ENCODE results near the gene ILRUN. TPM values are rescaled to one million over a fixed set of nuclear protein-coding genes. Genes with fewer than 3 reads are reported as not detected.

Gene ILRUN
- total RNA-seq (2021; ENCODE audit: unreplicated experiment) (62.8 TPM), Bru-seq, nascent RNA (percentile 77 among the genes with signal in this experiment), BruChase-seq, experiment 1, labeled RNA remaining after a 2-hour chase (percentile 77 among the genes with signal in this experiment), BruChase-seq, experiment 2, labeled RNA remaining after a 6-hour chase (percentile 84 among the genes with signal in this experiment)
- 40.5 TPM for polyA plus RNA-seq (2012; ENCODE audit: insufficient read length)
- long read RNA-seq, full-length matches to known transcripts: 19 of 68 reads
- long read RNA-seq, partial matches to known transcripts: 9 of 68 reads
- long read RNA-seq, other reads (novel, unspliced or antisense): 40 of 68 reads

DNA sequence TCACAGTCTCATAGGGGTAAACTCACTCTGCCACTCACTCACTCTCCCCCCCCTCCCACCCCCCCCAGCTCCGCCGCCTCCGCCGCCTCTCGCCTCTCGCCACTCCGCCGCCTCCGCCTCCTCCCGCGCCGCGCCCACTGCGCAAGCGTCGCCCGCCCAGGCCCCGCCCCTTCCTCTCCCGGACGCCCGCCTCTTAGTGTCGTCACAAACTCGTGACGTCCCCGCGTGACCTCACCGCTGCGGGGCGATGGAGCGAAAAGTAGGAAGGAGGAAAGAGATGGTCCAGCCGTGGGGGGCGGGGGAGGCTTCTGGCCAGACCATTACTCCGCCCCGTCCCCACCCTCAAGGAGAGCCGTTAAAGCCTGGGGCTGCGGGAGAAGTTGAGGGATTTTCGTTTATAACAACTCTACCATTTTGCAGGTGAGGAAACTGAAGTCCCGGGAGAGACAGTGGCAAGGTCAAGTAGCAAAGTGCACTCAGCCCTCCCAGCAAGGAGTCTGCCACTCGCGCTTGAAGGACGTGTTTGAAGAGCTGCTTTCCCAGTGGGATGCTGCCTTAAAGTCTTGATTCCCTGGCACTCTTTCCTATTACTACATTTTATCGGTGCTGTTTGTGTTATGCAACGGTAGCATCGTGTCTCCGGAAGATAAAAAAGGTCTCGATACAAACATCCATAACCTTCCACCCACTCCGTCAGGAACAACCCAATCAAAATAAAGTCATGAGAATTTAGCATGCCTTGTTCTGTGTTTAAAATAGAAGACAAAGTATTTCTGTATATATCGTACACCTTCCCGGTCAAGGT lies at the start of gene ILRUN:
Gene ILRUN (minus strand): TSS at position 29 of the 805 bp plus-strand sequence. CDS start 164 bp downstream, outside the sequence.
- TF ChIP-seq POLR2AphosphoS5 (IDR thresholded peaks at IDR 0.05; ENCODE audit: low read depth, low read length): peak; percentile 67; the same call in 1 of the 2 replicates
- TF ChIP-seq, protein P1, sequence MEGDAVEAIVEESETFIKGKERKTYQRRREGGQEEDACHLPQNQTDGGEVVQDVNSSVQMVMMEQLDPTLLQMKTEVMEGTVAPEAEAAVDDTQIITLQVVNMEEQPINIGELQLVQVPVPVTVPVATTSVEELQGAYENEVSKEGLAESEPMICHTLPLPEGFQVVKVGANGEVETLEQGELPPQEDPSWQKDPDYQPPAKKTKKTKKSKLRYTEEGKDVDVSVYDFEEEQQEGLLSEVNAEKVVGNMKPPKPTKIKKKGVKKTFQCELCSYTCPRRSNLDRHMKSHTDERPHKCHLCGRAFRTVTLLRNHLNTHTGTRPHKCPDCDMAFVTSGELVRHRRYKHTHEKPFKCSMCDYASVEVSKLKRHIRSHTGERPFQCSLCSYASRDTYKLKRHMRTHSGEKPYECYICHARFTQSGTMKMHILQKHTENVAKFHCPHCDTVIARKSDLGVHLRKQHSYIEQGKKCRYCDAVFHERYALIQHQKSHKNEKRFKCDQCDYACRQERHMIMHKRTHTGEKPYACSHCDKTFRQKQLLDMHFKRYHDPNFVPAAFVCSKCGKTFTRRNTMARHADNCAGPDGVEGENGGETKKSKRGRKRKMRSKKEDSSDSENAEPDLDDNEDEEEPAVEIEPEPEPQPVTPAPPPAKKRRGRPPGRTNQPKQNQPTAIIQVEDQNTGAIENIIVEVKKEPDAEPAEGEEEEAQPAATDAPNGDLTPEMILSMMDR (IDR thresholded peaks at IDR 0.05): no peak
- 0 out of 2 replicates have a peak, but pooled peaks have one; percentile 1 for TF ChIP-seq SIN3A (IDR thresholded peaks at IDR 0.05; ENCODE audit: borderline replicate concordance, insufficient read depth, low read depth, low read length)
- TF ChIP-seq TCF7L2 (IDR thresholded peaks at IDR 0.05; ENCODE audit: low read depth, low read length): no peak
- TF ChIP-seq, protein P2, sequence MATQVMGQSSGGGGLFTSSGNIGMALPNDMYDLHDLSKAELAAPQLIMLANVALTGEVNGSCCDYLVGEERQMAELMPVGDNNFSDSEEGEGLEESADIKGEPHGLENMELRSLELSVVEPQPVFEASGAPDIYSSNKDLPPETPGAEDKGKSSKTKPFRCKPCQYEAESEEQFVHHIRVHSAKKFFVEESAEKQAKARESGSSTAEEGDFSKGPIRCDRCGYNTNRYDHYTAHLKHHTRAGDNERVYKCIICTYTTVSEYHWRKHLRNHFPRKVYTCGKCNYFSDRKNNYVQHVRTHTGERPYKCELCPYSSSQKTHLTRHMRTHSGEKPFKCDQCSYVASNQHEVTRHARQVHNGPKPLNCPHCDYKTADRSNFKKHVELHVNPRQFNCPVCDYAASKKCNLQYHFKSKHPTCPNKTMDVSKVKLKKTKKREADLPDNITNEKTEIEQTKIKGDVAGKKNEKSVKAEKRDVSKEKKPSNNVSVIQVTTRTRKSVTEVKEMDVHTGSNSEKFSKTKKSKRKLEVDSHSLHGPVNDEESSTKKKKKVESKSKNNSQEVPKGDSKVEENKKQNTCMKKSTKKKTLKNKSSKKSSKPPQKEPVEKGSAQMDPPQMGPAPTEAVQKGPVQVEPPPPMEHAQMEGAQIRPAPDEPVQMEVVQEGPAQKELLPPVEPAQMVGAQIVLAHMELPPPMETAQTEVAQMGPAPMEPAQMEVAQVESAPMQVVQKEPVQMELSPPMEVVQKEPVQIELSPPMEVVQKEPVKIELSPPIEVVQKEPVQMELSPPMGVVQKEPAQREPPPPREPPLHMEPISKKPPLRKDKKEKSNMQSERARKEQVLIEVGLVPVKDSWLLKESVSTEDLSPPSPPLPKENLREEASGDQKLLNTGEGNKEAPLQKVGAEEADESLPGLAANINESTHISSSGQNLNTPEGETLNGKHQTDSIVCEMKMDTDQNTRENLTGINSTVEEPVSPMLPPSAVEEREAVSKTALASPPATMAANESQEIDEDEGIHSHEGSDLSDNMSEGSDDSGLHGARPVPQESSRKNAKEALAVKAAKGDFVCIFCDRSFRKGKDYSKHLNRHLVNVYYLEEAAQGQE (IDR thresholded peaks at IDR 0.05; ENCODE audit: insufficient read depth in 1 of 2, low read depth in 2 of 2, low read length in 1 of 2): 0 out of 4 replicates have a peak, but pooled peaks of 1 of the 2 experiments have one; percentile 49
- CTCF ChIA-PET: interaction anchor here (0.6 kb wide), 1 partner anchor 77 kb away, joined by 3 read pairs; no protein-coding TSS in a partner anchor

DNA sequence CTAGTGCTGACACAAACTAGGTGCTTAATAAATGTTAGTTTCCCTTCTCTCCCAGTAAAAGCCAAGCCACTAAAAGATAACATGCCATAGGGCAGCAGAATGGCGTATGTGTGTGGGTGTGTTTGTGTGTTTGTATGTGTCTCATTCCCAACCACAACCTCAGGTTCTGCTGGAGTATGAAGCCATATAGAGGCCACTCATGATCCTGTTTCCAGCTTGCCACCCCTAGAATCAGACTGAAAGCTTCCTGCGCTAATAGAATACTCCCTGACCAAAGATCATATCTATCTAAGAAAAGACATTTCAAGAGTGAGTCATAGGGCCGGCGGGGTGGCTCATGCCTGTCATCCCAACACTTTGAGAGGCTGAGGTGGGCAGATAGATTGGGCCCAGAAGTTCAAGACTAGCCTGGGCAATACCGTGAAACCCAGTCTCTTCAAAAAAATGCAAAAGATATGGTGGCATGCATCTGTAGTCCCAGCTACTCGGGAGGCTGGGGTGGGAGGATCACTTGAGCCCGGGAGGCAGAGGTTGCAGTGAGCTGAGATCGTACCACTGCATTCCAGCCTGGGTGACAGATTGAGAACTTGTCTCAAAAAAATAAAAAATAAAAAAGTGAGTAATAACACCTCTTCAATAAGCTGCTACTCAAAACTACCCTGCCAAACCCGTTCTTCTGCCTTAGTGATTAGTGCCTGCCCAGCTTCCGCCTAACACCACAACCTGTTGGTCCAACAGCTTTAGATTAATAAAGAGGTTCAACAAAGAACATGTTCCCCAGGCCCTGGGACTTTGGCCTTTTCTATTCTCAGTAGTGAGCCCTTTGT lies 48.9 kb upstream of the ILRUN start:
- ATAC-seq (no peak), DNase-seq (ENCODE audit: low read depth, low spot score) (no peak)
- Histone ChIP-seq H3K9me3 (ENCODE audit: control insufficient read depth, insufficient read depth, low read depth, low read length) (no peaks in the 10 kb centered on the region), H3K4me3 (ENCODE audit: low read depth in 2 of 2, low read length in 2 of 2) (no peak overlapping the region), H3K27ac (ENCODE audit: low read length) (no peak overlapping the region), H3K27me3 (ENCODE audit: control insufficient read depth, insufficient read depth, low read length) (no peaks in the 10 kb centered on the region), H3K36me3 (ENCODE audit: control insufficient read depth, insufficient read depth, low read length) (no peaks in the 10 kb centered on the region), H3K4me1 (ENCODE audit: control insufficient read depth, insufficient read depth, low read length) (no peaks in the 10 kb centered on the region)
- in situ Hi-C loops (cut with HindIII; ENCODE audit: low pct_unique_long_range_greater_than_20kb, low sequenced_read_pairs) (no loop called here), intact Hi-C loops (cut with micrococcal nuclease; ENCODE audit: unreplicated experiment) (no loop called here)
- TF ChIP-seq TCF7L2 (IDR thresholded peaks at IDR 0.05; ENCODE audit: low read depth, low read length) (no peak), POLR2AphosphoS5 (IDR thresholded peaks at IDR 0.05; ENCODE audit: low read depth, low read length) (no peak), SIN3A (IDR thresholded peaks at IDR 0.05; ENCODE audit: borderline replicate concordance, insufficient read depth, low read depth, low read length) (no peak)
- TF ChIP-seq, protein P1 (IDR thresholded peaks at IDR 0.05): no peak
- TF ChIP-seq, protein P2 (IDR thresholded peaks at IDR 0.05; ENCODE audit: insufficient read depth in 1 of 2, low read depth in 2 of 2, low read length in 1 of 2): no peak
- ChIA-PET CTCF (no interaction called here), POLR2A (interaction anchor here (0.5 kb wide), 1 partner anchor 465 kb away, joined by 3 read pairs; no protein-coding TSS in a partner anchor)
- no TSS peak for BruUV-seq (replicated peaks)

More for the DNA sequence above, at the start of gene ILRUN:
- ATAC-seq (peak; percentile 97), DNase-seq (ENCODE audit: low read depth, low spot score) (peak; percentile 54)
- no peaks in the 10 kb centered on the region for H3K9me3 ChIP-seq (ENCODE audit: control insufficient read depth, insufficient read depth, low read depth, low read length)
- peak within 1 kb of the TSS; percentile 90 to 99 for H3K4me3 ChIP-seq (ENCODE audit: low read depth in 2 of 2, low read length in 2 of 2)
- H3K27me3 ChIP-seq (ENCODE audit: control insufficient read depth, insufficient read depth, low read length): no peaks in the 10 kb centered on the region
- H3K27ac ChIP-seq (ENCODE audit: low read length): peak within 1 kb of the TSS; percentile 88
- intact Hi-C loops (cut with micrococcal nuclease; ENCODE audit: unreplicated experiment): no loop called here
- H3K36me3 ChIP-seq (ENCODE audit: control insufficient read depth, insufficient read depth, low read length): no peaks in the 10 kb centered on the region; the same call in 1 of the 2 replicates
- in situ Hi-C loops (cut with HindIII; ENCODE audit: low pct_unique_long_range_greater_than_20kb, low sequenced_read_pairs): no loop called here
- BruUV-seq (replicated peaks): TSS peak; percentile 100
- POLR2A ChIA-PET: interaction anchor here (0.5 to 0.6 kb wide), 4 partner anchors 47 to 316 kb away, joined by 3 to 8 read pairs (median 4); no protein-coding TSS in a partner anchor
- peaks cover 9% of the 10 kb centered on the region for H3K4me1 ChIP-seq (ENCODE audit: control insufficient read depth, insufficient read depth, low read length)

All from Panc1 (cell line).